ENCODE data around the gene CLDN24.

- TF ChIP-seq POLR2A (IDR thresholded peaks at IDR 0.05; ENCODE audit: extremely low read depth, insufficient read length) (no peak), MYC (IDR thresholded peaks at IDR 0.05; ENCODE audit: low read depth, low read length) (no peak)
- TF ChIP-seq, protein P1, sequence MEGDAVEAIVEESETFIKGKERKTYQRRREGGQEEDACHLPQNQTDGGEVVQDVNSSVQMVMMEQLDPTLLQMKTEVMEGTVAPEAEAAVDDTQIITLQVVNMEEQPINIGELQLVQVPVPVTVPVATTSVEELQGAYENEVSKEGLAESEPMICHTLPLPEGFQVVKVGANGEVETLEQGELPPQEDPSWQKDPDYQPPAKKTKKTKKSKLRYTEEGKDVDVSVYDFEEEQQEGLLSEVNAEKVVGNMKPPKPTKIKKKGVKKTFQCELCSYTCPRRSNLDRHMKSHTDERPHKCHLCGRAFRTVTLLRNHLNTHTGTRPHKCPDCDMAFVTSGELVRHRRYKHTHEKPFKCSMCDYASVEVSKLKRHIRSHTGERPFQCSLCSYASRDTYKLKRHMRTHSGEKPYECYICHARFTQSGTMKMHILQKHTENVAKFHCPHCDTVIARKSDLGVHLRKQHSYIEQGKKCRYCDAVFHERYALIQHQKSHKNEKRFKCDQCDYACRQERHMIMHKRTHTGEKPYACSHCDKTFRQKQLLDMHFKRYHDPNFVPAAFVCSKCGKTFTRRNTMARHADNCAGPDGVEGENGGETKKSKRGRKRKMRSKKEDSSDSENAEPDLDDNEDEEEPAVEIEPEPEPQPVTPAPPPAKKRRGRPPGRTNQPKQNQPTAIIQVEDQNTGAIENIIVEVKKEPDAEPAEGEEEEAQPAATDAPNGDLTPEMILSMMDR (IDR thresholded peaks at IDR 0.05; ENCODE audit: low read depth, low read length): no peak
Observed at GRCh38 chr4:183332447-183332846, 10.2 kb upstream of the CLDN24 start.
